ENCODE data around the gene OR56A3.

OR56A3 gene

GRCh38 chr11:5973530-5973929, 31.5 kb downstream of the OR56A3 start:
- DNase-seq (ENCODE audit: low spot score), result no peak

GRCh38 chr11:5983443-5983842, 41.4 kb downstream of the OR56A3 start:
- no peak for DNase-seq (ENCODE audit: low spot score)

- no peak for DNase-seq (ENCODE audit: low spot score)
Observed at GRCh38 chr11:5986885-5987284, 44.8 kb downstream of the OR56A3 start, which contains the start of gene OR52L1. Gene OR52L1, minus strand, starts transcription at chr11:5986985. Its CDS starts 55 bp downstream, at chr11:5986930.

GRCh38 chr11:5989203-5989602, 47.2 kb downstream of the OR56A3 start:
- no peak for DNase-seq (ENCODE audit: low spot score)

GRCh38 chr11:5992150-5992549, 50.1 kb downstream of the OR56A3 start:
- DNase-seq (ENCODE audit: low spot score), result no peak

- DNase-seq (ENCODE audit: low spot score), result no peak
Observed at GRCh38 chr11:5992604-5993251, 50.7 kb downstream of the OR56A3 start.

GRCh38 chr11:5994791-5995190, 52.7 kb downstream of the OR56A3 start:
- DNase-seq (ENCODE audit: low spot score), result no peak
